Neutrophil (primary cell): ENCODE measurements around the gene MPEG1.
A peak's percentile ranks its signal among the peaks of the same experiment; 100 is the strongest.

Experiments used
- H3K27ac ChIP-seq: fragments of 200-600 bp; sonication (generic); 2 replicates; pipeline ENCODE4 v1.5.1; 2016; ENCODE audit warnings: mild to moderate bottlenecking, moderate library complexity
- H3K27me3 ChIP-seq: fragments of 200-600 bp; sonication (generic); 2 replicates; pipeline ENCODE4 v1.6.0; 2016; ENCODE audit warnings: mild to moderate bottlenecking
- H3K36me3 ChIP-seq: fragments of 200-600 bp; sonication (generic); 2 replicates; pipeline ENCODE4 v1.5.1; 2017
- H3K4me1 ChIP-seq, 2 experiments: fragments of 200-600 bp in 1 of 2; sonication (generic) in 1 of 2; 1 replicate in 1 of 2; 2 replicates in 1 of 2; pipeline versions ENCODE4 v1.5.1 to v1.6.1; 2013 to 2016; ENCODE audit warnings: low read depth in 1 of 2, low read length in 1 of 2, mild to moderate bottlenecking in 1 of 2, moderate library complexity in 1 of 2; ENCODE audit not compliant: control insufficient read depth in 1 of 2, insufficient read depth in 1 of 2
- H3K4me3 ChIP-seq, 2 experiments: fragments of 200-600 bp in 1 of 2; sonication (generic) in 1 of 2; 1 replicate in 1 of 2; 2 replicates in 1 of 2; pipeline ENCODE4 v1.5.1; 2013 to 2016; ENCODE audit warnings: low read depth in 1 of 2, low read length in 1 of 2, mild to moderate bottlenecking in 1 of 2, moderate library complexity in 1 of 2
- H3K9me3 ChIP-seq: fragments of 200-600 bp; sonication (generic); 2 replicates; pipeline ENCODE4 v1.5.1; 2016
- TF ChIP-seq, protein P1 (sequence below): fragments of 200-600 bp; sonication (generic); IDR thresholded peaks from 2 replicates; pipeline ENCODE4 v1.5.1; 2016; ENCODE audit warnings: antibody characterized with exemption

Gene MPEG1

DNA sequence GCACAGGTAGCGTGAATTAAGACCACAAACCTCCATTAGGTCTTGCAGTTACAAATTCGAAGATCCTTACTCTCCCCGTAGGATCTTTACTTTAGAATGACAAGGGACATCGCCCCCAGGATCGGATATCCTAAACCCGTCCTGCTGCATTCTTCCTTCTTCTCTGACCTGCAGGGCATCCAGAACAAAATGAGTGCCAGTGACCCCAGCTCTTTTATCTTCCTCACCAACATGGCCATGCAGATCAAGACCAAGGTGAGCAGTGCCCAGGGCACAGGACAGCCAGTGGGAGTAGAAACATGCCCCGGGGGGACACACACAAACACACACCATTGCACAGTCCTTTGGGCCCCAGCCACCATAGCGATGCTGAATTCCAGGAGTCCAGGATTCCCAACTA lies 42.6 kb upstream of the MPEG1 start:
- Histone ChIP-seq H3K36me3 (no peaks in the 10 kb centered on the region), H3K4me3 (no peak overlapping the region), H3K4me1 (peaks cover 29 to 57% of the 10 kb centered on the region in 2 experiments), H3K27ac (peak overlapping the region; percentile 93), H3K27me3 (no peaks in the 10 kb centered on the region), H3K9me3 (no peaks in the 10 kb centered on the region)
- TF ChIP-seq, protein P1, sequence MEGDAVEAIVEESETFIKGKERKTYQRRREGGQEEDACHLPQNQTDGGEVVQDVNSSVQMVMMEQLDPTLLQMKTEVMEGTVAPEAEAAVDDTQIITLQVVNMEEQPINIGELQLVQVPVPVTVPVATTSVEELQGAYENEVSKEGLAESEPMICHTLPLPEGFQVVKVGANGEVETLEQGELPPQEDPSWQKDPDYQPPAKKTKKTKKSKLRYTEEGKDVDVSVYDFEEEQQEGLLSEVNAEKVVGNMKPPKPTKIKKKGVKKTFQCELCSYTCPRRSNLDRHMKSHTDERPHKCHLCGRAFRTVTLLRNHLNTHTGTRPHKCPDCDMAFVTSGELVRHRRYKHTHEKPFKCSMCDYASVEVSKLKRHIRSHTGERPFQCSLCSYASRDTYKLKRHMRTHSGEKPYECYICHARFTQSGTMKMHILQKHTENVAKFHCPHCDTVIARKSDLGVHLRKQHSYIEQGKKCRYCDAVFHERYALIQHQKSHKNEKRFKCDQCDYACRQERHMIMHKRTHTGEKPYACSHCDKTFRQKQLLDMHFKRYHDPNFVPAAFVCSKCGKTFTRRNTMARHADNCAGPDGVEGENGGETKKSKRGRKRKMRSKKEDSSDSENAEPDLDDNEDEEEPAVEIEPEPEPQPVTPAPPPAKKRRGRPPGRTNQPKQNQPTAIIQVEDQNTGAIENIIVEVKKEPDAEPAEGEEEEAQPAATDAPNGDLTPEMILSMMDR: no peak

DNA sequence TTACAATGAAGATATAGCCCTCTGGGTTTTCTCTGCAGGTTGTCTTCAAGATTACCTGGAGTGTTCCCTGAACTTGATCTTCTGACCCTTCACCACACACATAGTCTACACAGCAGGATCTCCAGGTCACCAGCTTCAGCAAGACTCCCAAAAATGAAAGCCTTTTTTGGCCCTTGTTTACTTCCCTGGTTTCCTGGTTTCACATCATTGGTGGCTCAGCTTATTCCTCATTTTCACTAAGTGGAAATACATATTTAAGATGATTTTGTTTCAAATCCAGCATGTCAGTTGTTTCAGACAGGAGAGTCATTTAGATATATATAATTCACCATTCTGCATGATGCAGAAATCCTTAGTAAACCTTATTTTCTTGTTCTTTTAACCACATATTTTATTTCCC lies 41.6 kb upstream of the MPEG1 start:
- peak overlapping the region; percentile 93 for H3K27ac ChIP-seq
- H3K4me3 ChIP-seq: peak overlapping the region; percentile 10 to 30

DNA sequence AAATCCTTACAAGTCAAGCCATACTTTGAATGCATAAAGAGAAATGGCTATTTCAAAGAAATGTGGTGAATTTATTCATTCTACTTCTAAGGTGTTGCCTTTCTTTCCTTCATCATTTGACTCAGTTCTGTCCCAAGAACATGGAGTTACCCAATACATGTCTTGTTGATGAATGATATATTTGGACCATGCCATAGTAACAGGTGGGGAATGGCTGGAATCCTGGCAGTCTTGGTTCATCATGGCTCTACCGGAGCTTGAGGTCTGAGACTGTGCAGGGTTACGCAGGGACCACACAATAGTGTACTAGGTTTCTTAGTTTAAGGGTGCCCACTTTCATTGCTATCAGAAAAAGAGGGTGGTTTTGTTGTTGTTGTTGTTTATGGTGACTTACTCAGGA lies 40.3 kb upstream of the MPEG1 start:
- Histone ChIP-seq H3K27me3 (no peaks in the 10 kb centered on the region), H3K4me3 (no peak overlapping the region), H3K36me3 (no peaks in the 10 kb centered on the region), H3K9me3 (no peaks in the 10 kb centered on the region), H3K4me1 (peaks cover 48 to 75% of the 10 kb centered on the region in 2 experiments), H3K27ac (peak overlapping the region; percentile 93)
- TF ChIP-seq, protein P1: no peak

More for the DNA sequence above, 41.6 kb upstream of the MPEG1 start:
- Histone ChIP-seq H3K4me1 (peaks cover 35 to 62% of the 10 kb centered on the region in 2 experiments), H3K9me3 (no peaks in the 10 kb centered on the region), H3K36me3 (no peaks in the 10 kb centered on the region), H3K27me3 (no peaks in the 10 kb centered on the region)
- TF ChIP-seq, protein P1: no peak

DNA sequence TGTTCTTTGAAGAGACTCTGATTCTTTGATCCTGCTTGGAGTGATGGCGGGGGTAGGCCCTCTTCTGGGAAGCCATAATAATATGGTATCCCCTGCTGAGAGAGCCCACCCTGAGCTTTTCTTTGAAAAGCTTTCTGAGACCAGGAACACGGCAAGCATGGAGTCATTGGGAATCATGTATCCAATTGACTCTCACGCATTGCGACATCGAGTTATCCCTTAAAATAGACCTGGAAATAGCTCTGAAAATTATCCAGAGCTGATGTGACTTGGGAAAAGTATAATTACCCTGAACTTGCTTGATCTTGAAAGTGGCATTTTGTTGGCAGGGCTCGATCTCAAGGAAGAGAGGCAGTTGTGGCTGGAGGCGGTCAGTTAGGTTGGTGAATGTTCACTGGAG lies 36.8 kb upstream of the MPEG1 start:
- Histone ChIP-seq H3K27me3 (no peaks in the 10 kb centered on the region), H3K4me1 (peaks cover 64 to 92% of the 10 kb centered on the region in 2 experiments), H3K9me3 (no peaks in the 10 kb centered on the region), H3K27ac (peak overlapping the region; percentile 91), H3K4me3 (no peak overlapping the region), H3K36me3 (no peaks in the 10 kb centered on the region)
- TF ChIP-seq, protein P1: no peak

DNA sequence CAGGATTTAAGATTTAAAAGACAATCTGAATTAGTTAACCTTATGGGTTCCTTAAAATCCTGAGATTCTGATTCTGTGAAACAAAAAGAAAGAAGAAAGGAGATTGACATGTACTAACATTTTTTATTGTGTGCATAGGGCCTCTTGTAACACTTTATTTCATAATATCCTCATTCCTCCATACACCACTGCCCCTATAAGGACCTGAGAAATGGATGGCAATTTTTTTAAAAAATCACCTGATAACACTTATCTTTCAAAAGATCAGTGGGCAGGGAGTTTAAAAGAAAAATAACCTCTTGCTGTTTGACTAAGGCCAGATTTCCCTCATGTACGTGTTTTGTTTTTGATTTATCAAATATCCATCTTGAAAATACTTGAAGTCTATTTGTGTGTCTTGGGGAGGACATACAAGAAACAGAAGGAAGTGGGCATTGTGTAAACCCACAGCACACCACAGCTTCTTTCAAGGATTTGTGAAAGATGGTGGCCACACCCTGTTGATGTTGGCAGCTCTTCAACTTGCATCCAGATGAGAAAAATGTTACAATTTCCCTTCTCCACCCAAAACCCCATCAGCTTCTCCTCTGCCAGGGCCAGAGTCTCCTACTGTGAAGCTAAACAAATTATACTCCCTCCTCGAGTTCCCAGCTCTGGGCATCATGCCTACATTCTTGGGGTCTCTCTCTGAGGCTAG lies 35.0 kb upstream of the MPEG1 start:
- H3K27me3 ChIP-seq: no peaks in the 10 kb centered on the region
- no peaks in the 10 kb centered on the region for H3K9me3 ChIP-seq
- TF ChIP-seq, protein P1: peak; percentile 23
- peaks cover 49 to 75% of the 10 kb centered on the region in 2 experiments for H3K4me1 ChIP-seq
- H3K36me3 ChIP-seq: no peaks in the 10 kb centered on the region
- peak overlapping the region; percentile 21 to 48 for H3K4me3 ChIP-seq
- peak overlapping the region; percentile 91 for H3K27ac ChIP-seq
